ENCODE data around the gene MAPK8IP1.
"Not testable (repeated sequence)": the region's sequence is repeated elsewhere in the genome, so short reads cannot be mapped to it uniquely, and the experiment has no call there.

Gene MAPK8IP1

GRCh38 chr11:45900916-45901617, 15.6 kb downstream of the MAPK8IP1 start:
- in situ Hi-C loops (cut with MboI; ENCODE audit: low sequenced_read_pairs, unreplicated experiment), result no loop called here
- TF ChIP-seq, protein P1, sequence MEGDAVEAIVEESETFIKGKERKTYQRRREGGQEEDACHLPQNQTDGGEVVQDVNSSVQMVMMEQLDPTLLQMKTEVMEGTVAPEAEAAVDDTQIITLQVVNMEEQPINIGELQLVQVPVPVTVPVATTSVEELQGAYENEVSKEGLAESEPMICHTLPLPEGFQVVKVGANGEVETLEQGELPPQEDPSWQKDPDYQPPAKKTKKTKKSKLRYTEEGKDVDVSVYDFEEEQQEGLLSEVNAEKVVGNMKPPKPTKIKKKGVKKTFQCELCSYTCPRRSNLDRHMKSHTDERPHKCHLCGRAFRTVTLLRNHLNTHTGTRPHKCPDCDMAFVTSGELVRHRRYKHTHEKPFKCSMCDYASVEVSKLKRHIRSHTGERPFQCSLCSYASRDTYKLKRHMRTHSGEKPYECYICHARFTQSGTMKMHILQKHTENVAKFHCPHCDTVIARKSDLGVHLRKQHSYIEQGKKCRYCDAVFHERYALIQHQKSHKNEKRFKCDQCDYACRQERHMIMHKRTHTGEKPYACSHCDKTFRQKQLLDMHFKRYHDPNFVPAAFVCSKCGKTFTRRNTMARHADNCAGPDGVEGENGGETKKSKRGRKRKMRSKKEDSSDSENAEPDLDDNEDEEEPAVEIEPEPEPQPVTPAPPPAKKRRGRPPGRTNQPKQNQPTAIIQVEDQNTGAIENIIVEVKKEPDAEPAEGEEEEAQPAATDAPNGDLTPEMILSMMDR (IDR thresholded peaks at IDR 0.05; ENCODE audit: borderline replicate concordance, control extremely low read depth, extremely low read depth, insufficient read depth, missing control alignments), result no peak
- no peak for DNase-seq (ENCODE audit: low spot score)

DNA sequence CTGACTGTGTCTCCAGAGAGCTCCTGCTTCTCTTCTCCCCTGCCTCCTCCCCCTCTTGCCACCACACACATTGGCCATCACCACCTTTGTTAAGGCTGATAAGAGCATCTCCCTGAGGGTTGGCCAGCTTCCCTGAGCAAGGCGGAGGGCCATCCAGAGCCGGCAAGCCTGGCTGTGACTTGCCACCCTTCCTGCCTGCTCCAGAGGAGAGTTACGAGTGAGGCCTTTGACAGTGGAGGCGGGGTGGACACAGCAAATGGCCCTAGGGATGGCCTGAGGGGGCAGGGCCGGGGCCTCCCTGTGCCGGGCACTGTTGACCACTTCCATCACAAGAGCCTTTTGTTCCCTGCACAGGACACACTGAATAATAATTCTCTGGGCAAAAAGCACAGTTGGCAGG, 16.2 kb downstream of the MAPK8IP1 start:
- in situ Hi-C loops (cut with MboI; ENCODE audit: low sequenced_read_pairs, unreplicated experiment), result no loop called here
- no peak for DNase-seq (ENCODE audit: low spot score)
- TF ChIP-seq, protein P1 (IDR thresholded peaks at IDR 0.05; ENCODE audit: borderline replicate concordance, control extremely low read depth, extremely low read depth, insufficient read depth, missing control alignments), result no peak

DNA sequence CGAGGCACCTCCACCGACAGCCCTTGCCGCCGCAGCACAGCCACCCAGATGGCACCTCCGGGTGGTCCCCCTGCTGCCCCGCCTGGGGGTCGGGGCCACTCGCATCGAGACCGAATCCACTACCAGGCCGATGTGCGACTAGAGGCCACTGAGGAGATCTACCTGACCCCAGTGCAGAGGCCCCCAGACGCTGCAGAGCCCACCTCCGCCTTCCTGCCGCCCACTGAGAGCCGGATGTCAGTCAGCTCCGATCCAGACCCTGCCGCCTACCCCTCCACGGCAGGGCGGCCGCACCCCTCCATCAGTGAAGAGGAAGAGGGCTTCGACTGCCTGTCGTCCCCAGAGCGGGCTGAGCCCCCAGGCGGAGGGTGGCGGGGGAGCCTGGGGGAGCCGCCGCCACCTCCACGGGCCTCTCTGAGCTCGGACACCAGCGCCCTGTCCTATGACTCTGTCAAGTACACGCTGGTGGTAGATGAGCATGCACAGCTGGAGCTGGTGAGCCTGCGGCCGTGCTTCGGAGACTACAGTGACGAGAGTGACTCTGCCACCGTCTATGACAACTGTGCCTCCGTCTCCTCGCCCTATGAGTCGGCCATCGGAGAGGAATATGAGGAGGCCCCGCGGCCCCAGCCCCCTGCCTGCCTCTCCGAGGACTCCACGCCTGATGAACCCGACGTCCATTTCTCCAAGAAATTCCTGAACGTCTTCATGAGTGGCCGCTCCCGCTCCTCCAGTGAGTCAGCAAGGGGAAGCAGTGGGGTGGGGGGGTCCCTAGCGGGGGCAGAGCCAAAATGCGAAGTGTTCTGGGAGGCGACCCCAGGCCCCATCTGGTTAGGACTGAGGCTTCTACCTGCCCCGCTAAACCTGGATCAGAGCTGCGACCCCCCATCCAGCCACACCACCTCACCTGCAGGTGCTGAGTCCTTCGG, 17.3 kb downstream of the MAPK8IP1 start:
- in situ Hi-C loops (cut with MboI; ENCODE audit: low sequenced_read_pairs, unreplicated experiment), result no loop called here
- TF ChIP-seq, protein P1 (IDR thresholded peaks at IDR 0.05; ENCODE audit: borderline replicate concordance, control extremely low read depth, extremely low read depth, insufficient read depth, missing control alignments), result no peak
- no peak for DNase-seq (ENCODE audit: low spot score)

GRCh38 chr11:45904309-45904915, 19.0 kb downstream of the MAPK8IP1 start:
- TF ChIP-seq, protein P1 (IDR thresholded peaks at IDR 0.05; ENCODE audit: borderline replicate concordance, control extremely low read depth, extremely low read depth, insufficient read depth, missing control alignments), result no peak
- no peak for DNase-seq (ENCODE audit: low spot score)
- in situ Hi-C loops (cut with MboI; ENCODE audit: low sequenced_read_pairs, unreplicated experiment), result no loop called here

DNA sequence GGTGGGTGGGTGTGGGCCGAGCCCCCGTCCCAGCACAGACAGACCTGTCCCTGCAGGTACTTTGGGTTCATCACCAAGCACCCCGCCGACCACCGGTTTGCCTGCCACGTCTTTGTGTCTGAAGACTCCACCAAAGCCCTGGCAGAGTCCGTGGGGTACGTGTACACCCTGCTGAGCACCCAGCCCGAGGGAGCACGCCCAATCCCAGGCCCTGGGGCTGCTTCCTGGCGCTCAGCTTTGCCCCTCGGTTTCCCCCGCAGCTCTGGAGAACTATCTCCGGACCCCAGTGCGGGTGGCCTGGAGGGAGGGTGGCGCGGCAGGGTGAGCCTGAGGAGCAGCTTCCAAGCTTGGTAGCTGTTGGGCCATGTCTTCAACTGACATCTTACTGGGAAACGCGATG, 19.6 kb downstream of the MAPK8IP1 start:
- in situ Hi-C loops (cut with MboI; ENCODE audit: low sequenced_read_pairs, unreplicated experiment), result no loop called here

DNA sequence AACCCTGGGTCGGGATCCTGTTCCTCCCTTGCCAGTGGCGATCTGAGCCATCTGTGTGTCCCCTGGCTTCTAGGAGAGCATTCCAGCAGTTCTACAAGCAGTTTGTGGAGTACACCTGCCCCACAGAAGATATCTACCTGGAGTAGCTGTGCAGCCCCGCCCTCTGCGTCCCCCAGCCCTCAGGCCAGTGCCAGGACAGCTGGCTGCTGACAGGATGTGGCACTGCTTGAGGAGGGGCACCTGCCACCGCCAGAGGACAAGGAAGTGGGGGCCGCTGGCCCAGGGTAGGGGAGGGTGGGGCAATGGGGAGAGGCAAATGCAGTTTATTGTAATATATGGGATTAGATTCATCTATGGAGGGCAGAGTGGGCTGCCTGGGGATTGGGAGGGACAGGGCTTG, 20.1 kb downstream of the MAPK8IP1 start:
- in situ Hi-C loops (cut with MboI; ENCODE audit: low sequenced_read_pairs, unreplicated experiment); DNase-seq (ENCODE audit: low spot score): not testable (repeated sequence)

More for the DNA sequence above, 19.6 kb downstream of the MAPK8IP1 start:
- TF ChIP-seq, protein P1 (IDR thresholded peaks at IDR 0.05; ENCODE audit: borderline replicate concordance, control extremely low read depth, extremely low read depth, insufficient read depth, missing control alignments), result no peak
- no peak for DNase-seq (ENCODE audit: low spot score)

Measured in GM13976 (cell line).